Endometrial microvascular endothelial cells (primary cell): ENCODE results near the gene SLC5A9. TPM values are rescaled to one million over a fixed set of nuclear protein-coding genes. Genes with fewer than 3 reads are reported as not detected.
"Not testable (repeated sequence)": the region's sequence is repeated elsewhere in the genome, so short reads cannot be mapped to it uniquely, and the experiment has no call there.

Source experiments
- in situ Hi-C: cut with HindIII; loops from 2 replicates; pipeline ENCODE4 v1.10.0; 2017; ENCODE audit warnings: low sequenced_read_pairs, low pct_unique_long_range_greater_than_20kb; ENCODE audit errors: inconsistent ontology term
- total RNA-seq: library from RNA; depleted of rRNA; stranded (reverse); fragments of >200 nt; gene quantifications from one replicate; pipeline ENCODE4 v1.2.3, GENCODE V29; 2015; ENCODE audit errors: inconsistent ontology term

Gene SLC5A9
- total RNA-seq, 1 donor from 2014 or later = not detected

DNA sequence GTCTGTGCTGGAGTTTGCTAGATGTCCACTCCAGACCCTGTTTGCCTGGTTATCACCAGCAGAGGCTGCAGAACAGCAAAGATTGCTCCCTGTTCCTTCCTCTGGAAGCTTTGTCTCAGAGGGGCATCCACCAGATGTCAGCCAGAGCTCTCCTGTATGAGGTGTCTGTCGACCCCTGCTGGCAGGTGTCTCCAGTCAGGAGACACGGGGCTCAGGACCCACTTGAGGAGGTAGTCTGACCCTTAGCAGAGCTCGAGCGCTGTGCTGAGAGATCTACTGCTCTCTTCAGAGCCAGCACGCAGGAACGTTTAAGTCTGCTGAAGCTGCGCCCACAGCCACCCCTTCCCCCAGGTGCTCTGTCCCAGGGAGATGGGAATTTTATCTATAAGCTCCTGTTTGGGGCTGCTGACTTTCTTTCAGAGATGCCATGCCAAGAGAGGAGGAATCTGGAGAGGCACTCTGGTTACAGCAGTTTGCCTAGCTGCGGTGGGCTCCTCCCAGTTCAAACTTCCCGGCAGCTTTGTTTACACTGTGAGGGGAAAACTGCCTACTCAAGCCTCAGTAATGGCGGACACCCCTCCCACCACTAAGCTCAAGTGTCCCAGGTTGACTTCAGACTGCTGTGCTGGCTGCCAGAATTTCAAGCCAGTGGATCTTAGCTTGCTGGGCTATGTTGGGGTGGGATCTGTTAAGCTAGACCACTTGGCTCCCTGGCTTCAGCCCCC, 62.3 kb downstream of the SLC5A9 start:
- in situ Hi-C loops = not testable (repeated sequence)

GRCh38 chr1:48285525-48285924, 63.0 kb downstream of the SLC5A9 start:
- in situ Hi-C loops = no loop called here

DNA sequence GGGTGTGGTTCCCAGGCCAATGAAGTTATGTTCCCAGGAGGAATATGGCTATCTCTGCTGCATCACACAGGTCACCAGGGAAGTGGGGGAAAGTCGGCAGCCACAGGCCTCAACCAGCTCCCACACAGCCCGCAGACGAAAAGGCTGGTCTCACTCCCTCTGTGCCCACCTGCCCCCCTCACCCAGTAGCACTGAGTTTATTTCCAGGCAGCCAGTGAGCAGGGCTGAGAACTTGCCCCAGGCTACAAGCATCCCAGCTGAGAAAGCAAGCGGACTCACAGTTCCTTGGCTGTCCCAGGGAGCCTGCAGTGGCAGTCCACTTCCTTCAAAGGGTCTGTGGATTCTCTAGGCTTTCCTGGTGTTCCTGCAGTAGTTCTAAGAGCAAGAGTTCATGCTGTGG, 68.9 kb downstream of the SLC5A9 start:
- in situ Hi-C loops = no loop called here

GRCh38 chr1:48292706-48293105, 70.2 kb downstream of the SLC5A9 start:
- in situ Hi-C loops = no loop called here

- in situ Hi-C loops = not testable (repeated sequence)
These were observed 71.6 kb downstream of the SLC5A9 start for GRCh38 chr1:48294094-48294493.

DNA sequence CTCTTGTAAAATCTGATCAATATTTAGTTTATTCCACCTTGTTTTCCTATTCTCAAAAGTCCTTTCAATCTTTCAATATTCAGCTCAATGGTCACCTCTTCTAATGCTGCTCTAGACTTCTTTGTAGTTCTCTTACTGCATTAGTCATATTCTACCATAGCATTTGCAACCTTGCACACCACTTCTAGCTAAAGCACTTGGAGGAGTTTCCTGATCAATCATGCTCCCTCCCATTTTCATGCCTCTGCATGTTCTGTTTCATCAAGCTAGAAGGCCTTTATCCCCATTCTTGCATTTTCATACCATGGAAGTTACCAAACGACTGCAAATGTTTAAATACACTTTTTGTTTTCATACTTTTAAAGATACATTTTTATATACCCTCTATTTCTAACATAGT, 72.1 kb downstream of the SLC5A9 start:
- in situ Hi-C loops = no loop called here

Other genes with a start within 250 kb of the SLC5A9 start
- gene TRABD2B, start 225.3 kb upstream of the SLC5A9 start, total RNA-seq = not detected
- gene SPATA6, start 249.5 kb downstream of the SLC5A9 start, total RNA-seq = 1.7 TPM